CD4-positive, alpha-beta T cell treated with Interleukin-10 for 1 hour (primary cell): ENCODE data around the gene SCGB1A1.
A peak's percentile ranks its signal among the peaks of the same experiment; 100 is the strongest.
"Not testable (repeated sequence)": the region's sequence is repeated elsewhere in the genome, so short reads cannot be mapped to it uniquely, and the experiment has no call there.

Experiments
- DNase-seq: peaks from one replicate; pipeline ENCODE4 v3.0.0-alpha.2; 2020

SCGB1A1 gene

DNA sequence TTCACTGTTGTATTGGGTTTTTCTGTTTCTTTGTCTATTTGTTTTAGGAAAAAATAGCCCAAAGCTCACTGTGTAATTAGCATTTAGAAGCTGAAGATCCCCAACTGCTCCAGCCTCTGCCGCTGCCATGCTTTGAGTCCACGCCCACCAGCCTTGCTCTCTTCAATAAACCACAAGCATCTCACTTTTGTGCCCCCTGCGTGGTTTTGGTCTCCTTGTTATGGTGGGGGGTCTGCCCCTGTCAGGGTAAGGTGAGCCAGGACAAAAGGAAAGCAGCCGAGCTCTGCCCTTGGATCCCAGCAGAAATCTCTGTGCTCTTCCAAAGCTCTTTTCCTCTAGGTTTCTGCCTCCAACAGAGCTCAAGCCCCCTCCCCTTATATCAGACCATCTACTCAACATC, 4.2 kb downstream of the SCGB1A1 start:
- DNase-seq = no peak

DNA sequence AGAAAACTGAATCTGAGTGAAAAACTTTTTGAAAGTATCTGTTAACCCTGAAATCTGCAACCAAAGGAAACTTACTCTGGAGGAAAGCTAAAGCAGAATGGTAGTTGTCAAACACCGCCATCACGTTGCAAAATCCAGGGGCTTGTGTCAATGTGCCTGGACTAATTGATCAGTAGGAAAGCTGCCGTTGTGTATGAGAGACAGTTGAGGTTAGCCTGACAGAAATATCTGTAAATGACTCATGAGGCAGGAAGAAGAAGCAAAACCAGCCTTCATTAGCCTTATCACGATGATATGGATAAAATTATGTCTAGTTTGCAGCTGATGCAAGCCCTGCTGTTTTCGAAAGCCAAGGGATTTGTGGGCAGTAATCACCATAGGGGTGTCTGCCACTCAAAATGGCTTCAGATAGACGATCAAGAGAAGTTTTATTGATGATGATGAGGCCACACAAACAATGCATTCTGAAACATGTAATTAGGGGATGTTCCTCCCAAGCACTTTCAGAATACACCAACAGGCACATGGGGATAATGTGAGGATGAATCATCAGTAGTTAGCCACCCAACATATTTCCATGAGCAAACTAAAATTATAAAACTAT, 8.9 kb downstream of the SCGB1A1 start:
- DNase-seq = no peak

DNA sequence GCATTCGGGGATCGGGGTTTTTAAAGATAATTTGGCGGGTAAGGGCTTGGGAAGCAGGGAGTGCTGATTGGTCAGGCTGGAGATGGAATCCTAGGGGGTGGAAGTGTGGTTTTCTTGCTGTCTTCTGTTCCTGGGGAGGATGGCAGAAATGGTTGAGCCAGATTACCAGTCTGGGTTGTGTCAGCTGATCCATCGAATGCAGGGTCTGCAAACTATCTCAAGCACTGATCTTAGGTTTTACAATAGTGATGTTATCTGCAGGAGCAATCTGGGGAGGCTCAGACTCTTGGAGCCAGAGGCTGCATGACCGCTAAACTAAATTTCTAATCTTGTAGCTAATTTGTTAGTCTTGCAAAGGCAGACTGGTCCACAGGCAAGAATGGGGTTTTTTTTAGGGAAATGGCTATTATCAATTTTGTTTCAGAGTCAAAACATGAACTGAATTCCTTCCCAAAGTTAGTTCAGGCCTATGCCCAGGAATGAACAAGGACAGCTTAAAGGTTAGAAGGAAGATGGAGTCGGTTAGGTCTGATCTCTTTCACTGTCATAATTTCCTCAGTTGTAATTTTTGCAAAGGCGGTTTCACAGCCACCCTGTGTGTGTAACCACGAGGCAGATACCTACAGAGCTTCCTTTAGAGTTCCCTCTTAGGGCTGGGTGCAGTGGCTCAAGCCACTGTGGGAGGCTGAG, 10.2 kb downstream of the SCGB1A1 start:
- DNase-seq = no peak

GRCh38 chr11:62430425-62430824, 11.6 kb downstream of the SCGB1A1 start:
- DNase-seq = no peak

GRCh38 chr11:62431171-62431901, 12.5 kb downstream of the SCGB1A1 start:
- DNase-seq = no peak

GRCh38 chr11:62432695-62433094, 13.9 kb downstream of the SCGB1A1 start:
- DNase-seq = no peak

DNA sequence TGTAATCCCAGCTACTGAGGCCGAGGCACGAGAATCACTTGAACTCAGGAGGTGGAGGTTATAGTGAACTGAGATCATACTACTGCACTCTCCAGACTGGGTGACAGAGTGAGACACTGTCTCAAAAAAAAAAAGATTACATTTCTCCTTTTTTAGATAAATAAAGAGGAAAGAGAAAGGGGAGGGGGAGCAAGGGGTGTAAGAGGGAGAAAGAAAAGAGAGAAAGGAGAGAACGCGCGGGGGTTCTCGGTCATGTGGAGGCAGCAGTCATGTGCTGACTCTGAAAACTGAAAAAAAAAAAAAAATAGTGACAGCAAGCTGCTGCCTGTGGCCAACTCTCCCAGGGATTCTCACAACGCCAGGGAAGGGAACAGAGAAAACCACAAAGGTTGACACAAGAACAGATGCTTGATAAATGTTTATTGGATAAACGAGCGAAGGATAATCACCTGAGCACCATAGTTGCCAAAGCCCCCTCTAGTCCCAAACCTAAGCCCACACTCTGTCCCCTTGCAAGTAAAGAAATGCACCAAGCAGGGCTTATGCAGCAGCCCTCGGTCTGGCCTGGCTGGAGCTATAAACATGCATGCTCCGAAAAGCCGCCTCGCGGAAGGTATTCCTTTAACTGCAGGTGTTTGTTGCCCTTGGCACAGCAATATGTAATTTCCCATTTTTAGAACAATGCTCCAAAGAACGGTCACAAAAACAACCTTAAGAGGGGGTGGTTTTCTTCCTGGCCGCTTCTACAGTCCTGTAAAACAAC, 14.5 kb downstream of the SCGB1A1 start:
- no peak for DNase-seq

- DNase-seq = no peak
These were observed 15.1 kb downstream of the SCGB1A1 start for GRCh38 chr11:62433904-62434276.

DNA sequence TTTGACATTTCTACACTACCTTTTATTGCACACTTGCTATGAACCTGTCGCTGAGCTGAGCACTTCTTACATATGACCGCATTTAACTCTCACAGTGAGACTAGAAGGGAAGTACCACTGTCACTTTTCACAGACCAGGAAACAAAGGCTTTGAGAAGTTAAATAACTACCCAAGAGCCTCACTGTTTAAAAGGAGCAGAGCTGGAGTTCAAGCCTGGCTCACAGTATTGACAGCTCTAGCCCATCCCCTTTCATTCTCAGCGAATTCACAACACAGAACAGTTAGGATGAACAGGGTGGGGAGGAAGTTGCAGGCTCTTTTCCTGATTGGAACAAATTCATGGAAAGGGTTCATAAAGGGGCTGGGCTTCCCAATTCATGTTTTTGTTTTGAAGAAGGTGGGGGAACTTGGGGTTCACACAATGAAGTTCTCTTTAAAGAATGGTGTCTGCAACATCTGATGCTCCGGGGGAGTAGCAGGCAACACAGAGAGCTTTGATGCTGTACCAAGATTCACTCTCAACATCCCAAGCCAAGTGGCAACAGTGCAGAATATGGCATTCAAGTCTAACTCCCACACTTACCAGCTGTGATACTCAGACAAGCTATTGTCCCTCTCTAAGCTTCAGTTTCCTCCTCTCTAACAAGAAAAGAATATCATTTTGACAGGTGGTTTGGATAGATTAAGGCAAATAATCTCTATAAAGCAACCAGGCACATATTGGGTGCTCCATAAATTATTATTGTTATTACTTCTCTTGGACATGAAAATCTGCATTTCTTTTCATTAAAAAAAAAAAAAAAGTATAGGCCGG, 17.2 kb downstream of the SCGB1A1 start:
- no peak for DNase-seq

GRCh38 chr11:62437616-62438015, 18.8 kb downstream of the SCGB1A1 start:
- DNase-seq = no peak

DNA sequence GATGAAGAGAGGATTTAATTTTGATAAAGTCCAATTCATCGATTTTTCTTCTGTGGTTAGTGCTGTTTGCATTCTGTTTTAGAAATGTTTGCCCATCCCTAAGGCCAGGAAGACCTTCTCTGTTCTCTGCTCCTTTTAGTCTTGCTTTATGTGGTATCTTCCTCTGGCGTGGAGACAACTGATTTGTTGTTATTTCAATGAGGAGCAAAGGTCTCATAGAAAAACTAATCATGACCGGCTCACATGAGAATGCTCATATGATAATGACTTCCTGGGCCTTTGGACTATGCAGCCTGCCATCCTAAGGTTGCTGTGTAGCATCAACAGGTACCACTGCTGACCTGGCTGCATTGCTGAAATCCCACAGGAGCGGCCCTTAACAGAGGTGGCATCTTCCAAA, 19.8 kb downstream of the SCGB1A1 start:
- no peak for DNase-seq

DNA sequence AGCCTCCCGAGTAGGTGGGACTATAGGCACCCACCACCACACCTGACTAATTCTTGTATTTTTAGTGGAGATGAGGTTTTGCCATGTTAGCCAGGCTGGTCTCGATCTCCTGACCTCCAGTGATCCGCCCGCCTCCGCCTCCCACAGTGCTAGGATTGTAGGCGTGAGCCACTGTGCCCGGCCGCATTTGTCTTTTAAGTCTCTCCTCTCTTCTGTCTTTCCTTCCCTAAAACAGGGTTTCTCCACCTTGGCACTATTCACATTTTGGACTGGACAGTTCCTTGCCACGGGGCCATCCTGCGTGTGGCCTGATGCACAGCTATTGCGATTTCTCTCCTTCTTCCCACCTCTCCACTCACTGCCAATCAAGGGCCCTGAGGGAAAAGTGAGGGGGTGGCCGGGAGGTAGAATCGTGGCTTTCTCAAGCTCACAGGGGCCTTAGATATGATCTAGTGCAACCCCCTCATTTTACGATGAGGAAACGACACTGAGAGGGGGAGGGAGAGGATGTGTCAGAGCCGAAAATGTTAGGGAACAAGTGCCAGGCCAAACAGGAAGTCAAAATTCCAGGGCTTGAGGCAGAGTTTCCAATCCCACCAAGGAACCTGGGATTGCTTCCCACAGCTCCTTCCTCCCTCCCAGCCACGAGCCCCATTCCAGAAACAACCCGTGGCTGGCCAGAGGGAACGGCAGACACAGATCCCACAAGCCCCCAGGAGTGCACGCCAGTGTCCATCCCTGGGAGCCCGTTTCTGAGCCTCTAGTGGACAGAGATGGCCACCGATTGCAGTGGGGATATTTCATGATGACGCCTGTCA, 21.2 kb downstream of the SCGB1A1 start:
- DNase-seq = no peak

GRCh38 chr11:62443390-62444235, 24.8 kb downstream of the SCGB1A1 start:
- DNase-seq = no peak

- peak; percentile 23 for DNase-seq
These were observed 25.5 kb downstream of the SCGB1A1 start for GRCh38 chr11:62444236-62444833.

- no peak for DNase-seq
These were observed 26.0 kb downstream of the SCGB1A1 start for GRCh38 chr11:62444835-62445234.

GRCh38 chr11:62445314-62445740, 26.5 kb downstream of the SCGB1A1 start:
- DNase-seq = no peak

DNA sequence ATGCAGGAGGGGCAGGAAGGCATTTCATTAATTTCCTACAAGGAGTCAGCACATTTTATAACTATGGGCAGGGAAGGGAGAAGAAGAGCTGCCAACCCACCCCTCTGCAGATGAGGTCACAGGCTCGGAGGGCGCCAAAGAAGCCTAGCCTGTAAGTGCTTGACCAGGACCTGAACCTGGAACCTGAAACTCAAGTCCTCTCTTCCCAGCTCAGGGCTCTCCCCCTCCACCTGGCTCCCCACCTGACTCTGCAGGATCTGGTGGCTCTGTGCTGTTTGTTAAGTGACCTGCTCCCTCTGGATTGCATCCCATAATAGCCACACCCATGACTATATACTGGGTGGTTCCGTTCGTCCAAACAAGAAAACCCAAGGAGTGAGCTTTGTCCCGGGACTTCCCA, 27.3 kb downstream of the SCGB1A1 start:
- DNase-seq = no peak

DNA sequence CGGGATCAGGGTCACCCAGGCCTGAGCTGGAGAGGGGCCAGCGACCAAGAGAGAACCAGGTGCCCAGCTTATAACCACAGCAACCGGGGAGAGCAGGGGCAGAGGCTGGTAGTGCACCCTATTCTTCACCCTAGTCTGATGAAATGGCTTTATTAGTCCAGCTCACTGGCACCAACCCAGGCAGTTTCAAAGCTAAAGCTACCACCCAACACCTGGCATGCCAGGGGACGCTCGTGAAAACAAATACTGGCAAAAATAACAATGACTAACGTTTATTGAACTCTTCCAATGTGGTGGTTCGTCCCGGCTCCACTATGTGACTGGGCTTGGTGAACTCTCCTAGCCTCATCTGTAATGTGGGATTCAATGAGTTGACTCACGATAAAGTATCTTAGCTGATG, 30.6 kb downstream of the SCGB1A1 start:
- no peak for DNase-seq

DNA sequence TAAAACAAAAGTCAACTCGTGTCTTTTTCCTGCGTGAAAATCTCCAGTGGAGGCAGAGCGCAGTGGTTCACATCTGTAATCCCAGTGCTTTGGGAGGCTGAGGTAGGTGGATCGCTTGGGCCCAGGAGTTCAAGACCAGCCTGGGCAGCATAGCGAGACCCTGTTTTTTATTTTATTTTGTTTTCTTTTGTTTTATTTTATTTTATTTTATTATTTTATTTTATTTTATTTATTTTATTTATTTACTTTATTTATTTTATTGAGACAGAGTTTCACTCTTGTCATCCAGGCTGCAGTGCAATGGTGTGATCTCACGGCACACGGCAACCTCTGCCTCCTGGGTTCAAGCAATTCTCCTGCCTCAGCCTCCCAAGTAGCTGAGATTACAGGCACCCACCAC, 31.1 kb downstream of the SCGB1A1 start:
- not testable (repeated sequence) for DNase-seq

GRCh38 chr11:62450543-62451240, 31.9 kb downstream of the SCGB1A1 start:
- no peak for DNase-seq
